NOMO-1 (cell line): Measurements from ENCODE around the gene CFAP69.
"Not testable (repeated sequence)": the region's sequence is repeated elsewhere in the genome, so short reads cannot be mapped to it uniquely, and the experiment has no call there.

Source experiments
- DNase-seq, 2 experiments: peaks; one replicate each; lab custom pipeline; 2025; ENCODE audit not compliant: unreplicated experiment in 2 of 2; lab: John Stamatoyannopoulos, UW

CFAP69 gene

DNA sequence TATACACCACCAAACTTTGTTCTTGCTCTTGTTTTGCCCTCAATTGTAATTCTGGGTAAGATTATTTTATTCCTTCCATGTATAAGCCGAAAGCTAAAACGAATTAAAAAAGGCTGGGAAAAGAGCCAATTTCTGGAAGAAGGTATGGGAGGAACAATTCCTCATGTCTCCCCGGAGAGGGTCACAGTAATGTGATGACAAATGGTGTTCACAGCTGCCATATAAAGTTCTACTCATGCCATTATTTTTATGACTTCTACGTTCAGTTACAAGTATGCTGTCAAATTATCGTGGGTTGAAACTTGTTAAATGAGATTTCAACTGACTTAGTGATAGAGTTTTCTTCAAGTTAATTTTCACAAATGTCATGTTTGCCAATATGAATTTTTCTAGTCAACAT is 12.5 kb upstream of the CFAP69 start:
- DNase-seq = no peak

DNA sequence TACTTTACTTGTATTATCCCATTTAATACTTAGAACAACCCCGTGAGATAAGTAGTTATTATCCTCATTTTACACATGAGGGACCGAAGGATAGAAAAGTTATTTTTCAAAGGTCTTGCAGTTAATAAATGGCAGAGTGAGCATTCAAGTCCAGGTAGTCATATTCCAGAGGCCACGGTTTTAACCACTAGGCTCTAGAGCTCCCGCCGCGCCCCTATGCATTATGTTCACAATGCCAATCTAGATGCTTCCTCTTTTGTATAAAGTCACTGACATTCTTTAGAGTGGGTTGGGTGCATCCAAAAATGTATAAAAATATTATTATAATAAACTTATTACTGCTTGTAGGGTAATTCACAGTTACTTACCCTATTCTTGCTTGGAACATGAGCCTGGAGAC is 11.4 kb upstream of the CFAP69 start:
- DNase-seq = no peak

DNA sequence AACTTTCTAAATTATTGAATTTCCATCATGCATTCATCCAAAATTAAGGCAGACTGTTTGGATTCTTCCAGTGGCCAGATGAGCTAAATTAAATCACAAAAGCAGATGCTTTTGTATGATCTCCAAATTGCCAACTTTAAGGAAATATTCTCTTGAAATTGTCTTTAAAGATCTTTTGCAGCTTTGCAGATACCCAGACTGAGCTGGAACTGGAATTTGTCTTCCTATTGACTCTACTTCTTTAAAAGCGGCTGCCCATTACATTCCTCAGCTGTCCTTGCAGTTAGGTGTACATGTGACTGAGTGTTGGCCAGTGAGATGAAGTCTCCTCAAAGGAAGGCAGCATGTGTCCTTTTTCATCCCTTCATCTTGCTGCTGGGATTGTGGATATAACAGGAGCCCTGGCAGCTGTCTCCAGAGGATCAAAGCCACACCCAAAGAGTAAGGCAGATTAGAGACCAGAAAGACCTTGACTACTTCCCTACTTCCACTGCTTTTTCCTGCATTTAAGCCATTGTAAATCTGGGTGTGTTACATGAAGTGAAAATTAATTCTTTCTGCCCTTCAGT is 8.2 kb upstream of the CFAP69 start:
- no peak for DNase-seq

DNA sequence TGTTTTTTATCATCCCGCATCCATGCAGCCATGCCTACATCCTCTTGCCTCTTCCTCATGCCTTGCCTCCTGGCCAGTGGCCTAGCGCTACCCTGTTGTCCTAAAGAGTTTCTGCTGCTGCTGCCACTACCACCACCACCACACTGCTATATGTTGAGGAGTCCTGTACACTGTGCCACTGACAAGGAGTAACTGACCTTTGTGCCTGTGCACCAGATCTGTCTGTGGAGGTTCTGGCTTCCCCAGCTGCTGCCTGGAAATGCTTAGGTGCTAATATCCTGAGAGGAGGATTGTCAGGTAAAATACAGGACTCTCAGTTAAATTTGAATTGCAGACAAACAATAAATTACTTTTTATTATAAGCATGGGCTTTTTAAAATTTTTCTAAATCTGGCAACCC is 7.0 kb upstream of the CFAP69 start:
- no peak for DNase-seq

DNA sequence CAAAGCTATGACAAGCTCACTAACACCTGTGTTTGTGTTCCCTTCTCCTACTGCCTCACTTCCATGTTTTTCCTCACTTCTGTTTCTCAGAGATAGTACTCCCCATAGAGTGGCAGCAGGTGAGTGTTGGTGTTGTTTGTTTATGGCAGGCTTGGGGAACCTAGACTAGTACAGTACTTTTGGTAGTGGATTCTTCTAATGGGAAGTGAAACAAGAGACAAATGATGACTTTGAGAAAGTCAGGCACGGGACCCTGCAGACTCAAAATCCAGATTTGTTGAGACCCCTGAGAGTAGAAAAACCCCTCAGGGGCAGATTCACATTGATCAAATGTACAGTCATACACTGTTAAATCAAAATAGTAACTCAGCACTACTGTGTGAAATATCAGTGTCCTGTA is 6.4 kb upstream of the CFAP69 start:
- DNase-seq = peak in 1 of 2 experiments; percentile 63

DNA sequence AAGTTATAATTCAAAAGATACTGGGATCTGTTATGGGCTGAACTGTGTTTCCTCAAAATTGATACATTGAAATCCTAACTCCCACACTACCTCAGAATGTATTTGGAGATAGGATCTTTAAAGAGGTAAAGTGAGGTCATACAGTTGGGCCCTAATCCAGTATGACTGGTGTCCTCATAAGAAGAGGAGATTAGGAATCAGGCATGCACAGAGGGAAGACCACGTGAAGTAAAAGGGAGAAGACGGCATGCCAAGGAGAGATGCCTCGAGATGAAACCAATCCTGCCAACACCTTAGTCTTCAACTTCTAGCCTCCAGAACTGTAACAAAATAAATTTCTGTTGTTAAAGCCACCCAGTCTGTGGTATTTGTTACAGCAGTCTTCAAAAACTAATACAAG is 5.9 kb upstream of the CFAP69 start:
- no peak for DNase-seq

DNA sequence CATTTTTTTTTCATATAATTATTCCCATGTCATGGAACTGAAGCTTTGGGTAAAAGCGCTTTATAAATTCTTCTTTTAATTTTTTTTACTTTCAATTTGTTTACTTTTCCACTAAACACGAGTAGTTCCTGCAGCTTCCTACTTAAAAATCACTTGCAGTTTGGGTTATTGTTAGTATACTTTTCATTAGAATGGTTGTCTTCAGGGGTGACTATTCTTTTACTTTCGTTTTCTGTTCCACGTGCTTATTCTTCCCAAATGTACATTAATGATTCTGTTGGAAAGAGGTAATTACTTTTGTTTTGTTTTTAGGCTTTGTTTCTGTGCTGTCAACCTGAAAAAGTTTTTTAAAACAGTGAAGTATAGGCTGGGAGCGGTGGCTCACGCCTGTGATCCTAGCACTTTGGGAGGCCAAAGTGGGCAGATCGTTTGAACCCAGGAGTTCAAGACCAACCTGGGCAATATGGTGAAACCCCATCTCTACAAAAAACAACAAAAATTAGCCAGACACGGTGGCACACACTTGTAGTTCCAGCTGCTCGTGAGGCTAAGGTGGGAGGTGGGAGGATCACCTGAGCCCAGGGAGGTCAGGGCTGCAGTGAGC is 5.2 kb upstream of the CFAP69 start:
- peak in 1 of 2 experiments; percentile 48 for DNase-seq

DNA sequence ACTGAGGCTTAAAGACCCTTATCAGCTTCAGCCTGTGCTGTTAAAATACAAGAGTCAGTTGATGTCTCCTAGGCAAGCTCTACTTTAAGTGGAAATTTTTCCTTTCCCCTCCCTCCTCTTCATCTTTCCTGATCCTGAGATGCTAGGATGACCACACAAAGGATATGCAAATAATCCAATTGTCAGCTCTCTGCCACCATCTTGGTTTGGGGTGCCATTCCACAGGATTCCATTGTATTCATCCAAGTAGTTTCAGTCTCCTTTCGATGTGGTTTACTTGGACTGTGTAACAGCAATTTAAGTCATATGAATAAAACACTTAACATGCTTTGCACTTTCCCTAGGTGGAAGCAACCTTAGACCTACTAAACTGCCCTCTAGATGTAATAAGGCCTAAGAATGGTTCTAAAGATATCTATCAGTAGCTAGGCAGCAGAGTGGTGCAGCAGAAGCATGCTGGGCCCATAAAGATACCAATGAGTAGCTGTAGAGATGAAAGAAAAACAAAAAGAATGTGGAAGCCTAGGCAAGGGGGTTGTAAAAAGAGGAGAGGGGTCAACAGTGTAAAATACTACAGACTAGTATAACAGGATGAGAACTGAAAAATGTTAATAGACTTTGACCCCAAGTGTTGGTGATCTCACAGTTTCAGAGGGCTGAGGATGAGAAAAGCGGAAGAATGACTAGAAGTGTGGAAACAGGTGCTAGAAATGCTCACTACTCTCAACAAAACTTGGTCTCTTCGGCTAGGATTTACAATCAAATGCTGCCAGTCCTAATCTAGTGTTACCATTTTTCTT is 2.4 kb upstream of the CFAP69 start:
- peak; percentile 70 to 86 for DNase-seq

DNA sequence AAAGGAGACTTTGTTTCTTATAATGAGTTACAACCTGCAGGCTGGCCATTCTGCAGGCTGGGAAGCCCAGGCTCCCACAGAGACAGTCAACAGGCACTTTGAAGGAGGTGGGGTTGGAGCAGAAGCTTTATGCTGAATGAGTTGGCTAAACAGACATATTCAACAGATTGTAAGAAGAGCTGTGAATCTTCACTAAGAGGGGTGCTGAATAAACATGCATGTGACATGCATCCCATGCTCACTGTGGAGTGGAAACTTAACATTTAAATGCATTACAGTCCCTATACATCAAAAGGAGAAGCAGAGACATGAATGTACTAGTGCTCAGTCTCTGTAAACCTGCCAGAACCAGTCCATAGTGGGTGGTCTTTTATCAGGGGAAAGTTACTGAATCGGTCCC is 1.4 kb upstream of the CFAP69 start:
- no peak for DNase-seq

DNA sequence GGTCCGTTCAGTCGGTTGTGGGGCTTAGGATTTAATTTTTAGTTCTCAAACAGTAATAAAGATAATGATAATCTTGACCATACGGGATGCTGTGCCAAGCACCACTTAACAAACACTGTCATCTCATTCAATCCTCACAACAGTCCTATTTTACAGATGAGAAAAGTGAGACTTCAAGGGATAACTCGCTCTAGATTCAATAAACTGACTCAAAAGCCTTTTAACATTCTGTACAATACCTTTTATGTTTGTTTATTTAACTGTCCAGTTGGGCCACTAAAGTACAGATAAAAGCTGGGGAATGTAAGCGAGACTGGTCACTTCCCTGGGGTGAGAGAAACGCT is 437 bp upstream of the CFAP69 start:
- DNase-seq = no peak

DNA sequence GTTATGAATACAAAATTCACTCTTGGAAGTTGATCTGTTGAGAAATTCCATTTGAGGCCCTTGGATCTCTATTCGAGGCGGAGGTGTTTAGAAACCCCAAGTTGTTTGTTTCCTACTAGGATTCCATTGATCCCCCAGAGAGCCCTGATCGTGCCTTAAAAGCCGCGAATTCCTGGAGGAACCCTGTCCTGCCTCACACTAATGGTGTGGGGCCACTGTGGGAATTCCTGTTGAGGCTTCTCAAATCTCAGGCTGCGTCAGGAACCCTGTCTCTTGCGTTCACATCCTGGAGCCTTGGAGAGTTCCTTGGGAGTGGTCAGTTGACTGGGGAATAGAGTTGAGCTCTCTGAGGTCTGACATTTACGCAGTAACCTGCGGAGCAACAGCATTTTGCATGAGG is 1.2 kb downstream of the CFAP69 start:
- DNase-seq = no peak

DNA sequence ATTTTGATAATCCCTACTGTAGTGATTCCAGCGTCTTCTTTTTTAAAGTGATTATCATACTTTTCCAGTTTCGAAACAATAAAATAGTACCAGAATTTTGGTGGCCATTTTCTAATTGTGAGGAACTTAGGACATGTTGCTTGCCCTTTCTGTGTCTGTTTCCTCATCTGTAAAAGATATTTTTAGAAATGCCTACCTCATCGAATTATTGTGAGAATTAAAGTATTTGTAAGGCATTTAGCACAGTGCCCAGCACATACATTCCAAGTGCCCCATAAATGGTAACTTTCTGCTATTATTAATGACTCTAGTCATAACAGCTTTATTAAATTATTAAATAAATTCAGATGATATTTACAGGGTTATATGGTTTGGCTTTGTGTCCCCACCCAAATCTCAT is 3.7 kb downstream of the CFAP69 start:
- no peak for DNase-seq

DNA sequence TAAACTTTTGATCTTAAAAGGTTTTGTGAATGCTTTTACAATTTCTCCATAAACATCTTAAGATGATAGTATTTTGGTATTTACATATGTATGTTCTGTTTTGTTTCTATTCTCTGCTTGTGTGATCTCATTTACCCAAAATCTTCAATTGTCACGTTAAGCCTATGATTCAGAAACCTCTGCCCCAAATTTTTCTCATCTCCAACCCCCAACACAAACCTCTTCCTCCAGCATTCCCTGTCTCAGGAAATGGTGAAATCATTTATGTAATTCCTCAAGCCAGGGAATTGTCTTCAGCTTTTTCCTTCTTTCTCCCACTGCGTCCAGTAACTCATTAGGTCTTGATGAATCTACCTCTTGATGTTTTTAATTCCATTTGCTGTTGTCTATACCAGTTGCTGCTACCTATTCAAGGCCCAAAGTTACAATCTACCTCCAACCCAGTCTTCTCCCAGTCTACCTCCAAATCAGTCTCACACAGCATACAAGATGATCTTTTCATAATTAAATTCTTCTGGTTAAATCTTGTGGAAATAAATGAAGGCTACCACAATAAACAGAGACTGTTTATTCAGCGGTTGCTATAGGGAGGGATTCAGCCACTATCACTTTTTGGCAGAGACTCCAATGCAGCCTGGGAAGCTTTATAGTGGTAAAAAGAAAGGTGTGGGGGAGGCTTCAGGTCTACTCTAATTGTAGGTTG is 5.8 kb downstream of the CFAP69 start:
- DNase-seq = no peak

DNA sequence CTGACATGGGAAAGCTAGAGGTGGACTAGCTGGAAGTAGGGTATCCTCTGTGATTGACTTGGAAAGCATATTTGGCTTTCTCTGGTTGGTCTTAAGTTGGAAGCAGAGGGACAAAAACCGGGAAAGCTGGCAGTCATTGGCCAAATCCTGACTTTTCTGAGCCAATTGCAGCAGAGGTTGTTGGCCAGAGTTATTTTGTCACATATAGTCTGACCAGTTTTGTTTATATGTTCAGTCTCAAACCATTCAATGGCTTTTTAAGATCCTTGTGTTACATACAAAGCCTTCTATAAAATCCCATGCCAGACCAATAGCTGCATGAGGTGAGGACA is 6.3 kb downstream of the CFAP69 start:
- no peak for DNase-seq

DNA sequence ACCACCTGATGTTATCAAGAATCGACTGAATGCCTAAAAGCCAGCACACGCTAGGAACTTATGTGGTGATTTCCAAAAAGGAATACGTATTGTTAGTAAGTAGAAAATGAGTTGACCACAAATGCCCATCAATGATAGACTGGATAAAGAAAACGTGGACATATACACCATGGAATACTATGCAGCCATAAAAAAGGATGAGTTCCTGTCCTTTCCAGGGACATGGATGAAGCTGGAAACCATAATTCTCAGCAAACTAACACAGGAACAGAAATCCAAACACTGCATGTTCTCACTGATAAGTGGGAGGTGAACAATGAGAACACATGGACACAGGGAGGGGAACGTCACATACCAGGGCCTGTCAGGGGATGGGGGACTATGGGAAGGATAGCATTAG is 11.0 kb downstream of the CFAP69 start:
- DNase-seq = not testable (repeated sequence)

DNA sequence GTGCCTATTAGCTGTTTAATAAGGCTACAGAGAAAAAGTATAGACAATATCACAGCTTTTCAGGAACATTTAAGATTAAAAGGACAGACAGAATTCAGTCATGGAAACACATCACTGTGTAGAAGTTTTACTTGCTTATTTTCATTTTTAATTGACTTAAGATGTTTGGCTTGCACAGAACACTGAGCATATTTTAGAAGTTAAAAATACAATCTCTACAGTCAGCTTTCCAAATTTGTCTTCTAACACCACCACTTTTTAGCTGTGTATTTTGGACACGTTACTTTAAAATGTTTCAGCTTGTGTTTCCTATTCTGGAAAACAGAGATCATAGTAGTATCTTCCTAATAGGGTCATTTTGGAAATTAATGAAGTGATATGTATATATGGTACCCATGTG is 11.8 kb downstream of the CFAP69 start:
- no peak for DNase-seq

DNA sequence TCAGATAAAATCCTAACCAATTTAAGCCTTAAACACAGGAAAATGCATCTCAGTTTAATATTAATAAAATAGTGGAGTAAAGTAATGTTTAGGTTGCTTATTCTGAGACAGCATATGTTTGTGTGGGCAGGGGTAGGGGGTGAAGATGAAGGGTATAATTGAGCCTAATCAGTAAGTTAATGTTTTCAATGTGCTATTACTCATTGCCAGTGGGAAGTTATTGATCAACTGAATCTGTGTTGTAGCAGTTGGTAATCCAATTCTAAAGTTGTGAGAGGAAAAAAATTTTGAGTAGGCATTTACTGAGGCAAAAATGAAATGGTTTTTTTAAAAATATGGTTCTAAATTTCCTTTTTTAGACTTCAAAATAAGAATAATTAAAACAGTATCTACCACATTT is 16.5 kb downstream of the CFAP69 start:
- no peak for DNase-seq

DNA sequence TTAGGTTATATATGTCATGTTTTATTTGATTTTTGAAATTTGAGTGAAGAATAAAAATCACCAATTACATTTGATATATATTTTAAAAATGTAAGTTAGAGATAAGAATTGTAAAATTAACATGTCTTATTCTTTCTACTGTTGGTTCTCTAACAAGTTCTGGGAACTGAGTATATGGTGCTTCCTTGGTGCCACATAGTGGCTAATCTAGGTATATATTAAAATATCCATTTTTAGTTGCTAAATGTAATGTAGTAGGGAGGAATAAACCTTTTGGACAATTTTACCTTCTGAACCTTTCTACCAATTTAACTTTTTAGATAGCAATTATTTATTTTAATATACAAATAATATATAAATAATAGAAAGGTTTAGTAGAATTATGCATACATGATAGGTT is 17.5 kb downstream of the CFAP69 start:
- DNase-seq = peak in 1 of 2 experiments; percentile 84

DNA sequence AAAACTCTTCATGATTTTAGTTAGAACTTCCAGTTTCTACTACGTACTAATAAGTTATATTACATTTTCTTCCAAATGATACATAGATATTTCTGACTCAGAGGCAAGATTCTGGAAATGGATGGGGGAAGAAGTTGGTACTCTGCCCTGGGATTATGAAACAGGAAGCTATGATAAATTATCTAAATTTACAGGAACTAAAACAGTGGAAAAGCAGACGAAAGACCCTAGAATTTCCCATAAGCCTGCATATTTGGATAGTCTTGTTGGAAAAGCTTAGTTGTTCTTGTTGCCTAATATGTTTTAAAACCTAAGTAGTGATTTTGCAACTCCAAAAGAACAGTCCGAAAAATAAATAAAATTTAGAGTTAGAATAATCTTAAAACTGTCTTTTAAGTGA is 21.8 kb downstream of the CFAP69 start:
- DNase-seq = peak in 1 of 2 experiments; percentile 44

DNA sequence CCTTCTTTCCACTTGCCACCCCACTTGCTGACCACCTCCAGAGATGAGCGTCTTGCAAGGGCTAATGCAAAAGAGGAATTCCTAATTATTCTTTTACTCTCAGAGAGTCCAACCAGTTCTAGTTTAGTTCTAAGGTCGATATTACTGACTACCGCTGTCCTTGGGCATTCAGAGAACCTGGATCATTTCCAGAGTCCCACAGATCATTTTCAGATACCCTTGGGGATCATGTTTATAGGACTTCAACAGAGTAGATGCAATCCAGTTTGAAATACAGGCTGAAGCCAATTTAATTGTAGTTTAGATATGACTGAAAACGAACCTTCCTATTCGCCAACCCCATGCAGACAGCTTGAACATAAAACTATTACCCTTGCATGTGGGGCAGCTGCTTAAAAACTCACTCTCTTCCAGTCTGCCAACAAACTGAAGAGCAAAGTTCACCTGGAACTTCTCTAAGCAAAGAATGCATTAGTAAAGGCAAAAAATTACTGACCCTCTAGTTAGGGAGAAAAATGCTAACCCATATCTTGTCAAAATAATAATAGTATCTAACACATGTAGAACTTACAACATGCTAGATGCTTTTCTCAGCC is 22.4 kb downstream of the CFAP69 start:
- no peak for DNase-seq

DNA sequence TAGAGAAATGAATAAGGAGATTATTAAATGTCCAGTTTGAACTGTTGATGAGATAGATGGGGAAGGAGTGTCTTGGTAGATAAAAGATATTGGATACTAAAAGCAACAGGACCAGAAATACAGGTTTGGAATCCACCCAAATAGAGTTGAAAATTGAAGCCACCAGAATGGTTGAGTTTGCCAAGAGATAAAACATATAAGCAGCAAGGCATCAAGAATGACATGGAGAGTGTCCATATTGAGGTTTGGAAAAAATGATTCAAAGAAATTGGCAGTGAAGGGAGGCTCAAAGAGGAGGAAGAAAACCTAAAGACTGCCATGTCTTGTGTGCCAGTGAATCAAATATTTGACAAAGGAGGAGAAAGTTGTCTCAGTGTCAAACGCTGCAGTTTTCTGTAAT is 24.2 kb downstream of the CFAP69 start:
- no peak for DNase-seq
